Astrocyte (in vitro differentiated cells and primary cell): ENCODE data around the gene SHISAL1. TPM values are rescaled to one million over a fixed set of nuclear protein-coding genes. Genes with fewer than 3 reads are reported as not detected.

ENCODE experiments used
- DNase-seq: peaks from one replicate; pipeline ENCODE4 v3.0.0-alpha.2; 2010; ENCODE audit warnings: low read depth
- FAIRE-seq: peaks from 2 replicates; lab custom pipeline; 2011; peaks lifted over from hg19 to GRCh38; lab: Jason Lieb, UNC
- H2AFZ ChIP-seq: 2 replicates; pipeline ENCODE4 v1.6.0; 2012; ENCODE audit warnings: low read depth, low read length, inconsistent platforms
- H3K27ac ChIP-seq: 2 replicates; pipeline ENCODE4 v1.5.1; 2011; ENCODE audit warnings: low read depth, low read length, inconsistent platforms
- H3K27me3 ChIP-seq: 2 replicates; pipeline ENCODE4 v1.6.0; 2011; ENCODE audit warnings: low read length, inconsistent platforms; ENCODE audit not compliant: insufficient read depth
- H3K36me3 ChIP-seq: 2 replicates; pipeline ENCODE4 v1.5.1; 2011; ENCODE audit warnings: low read length, inconsistent platforms; ENCODE audit not compliant: insufficient read depth
- H3K4me1 ChIP-seq: 2 replicates; pipeline ENCODE4 v1.5.1; 2011; ENCODE audit warnings: low read length, inconsistent platforms; ENCODE audit not compliant: insufficient read depth
- H3K4me2 ChIP-seq: 2 replicates; pipeline ENCODE4 v1.6.0; 2012; ENCODE audit warnings: low read length, inconsistent platforms
- H3K4me3 ChIP-seq: 2 replicates; pipeline ENCODE4 v1.5.1; 2011; ENCODE audit warnings: low read depth, mild to moderate bottlenecking, low read length, inconsistent platforms; ENCODE audit not compliant: insufficient read depth
- H3K79me2 ChIP-seq: 2 replicates; pipeline ENCODE4 v1.6.0; 2012; ENCODE audit warnings: mild to moderate bottlenecking, low read length, inconsistent platforms; ENCODE audit not compliant: insufficient read depth
- H3K9ac ChIP-seq: 2 replicates; pipeline ENCODE4 v1.6.0; 2012; ENCODE audit warnings: mild to moderate bottlenecking, low read length, inconsistent platforms
- H3K9me3 ChIP-seq: 2 replicates; pipeline ENCODE4 v1.5.1; 2012; ENCODE audit warnings: low read depth, mild to moderate bottlenecking, low read length, inconsistent platforms; ENCODE audit not compliant: insufficient read depth
- H4K20me1 ChIP-seq: 2 replicates; pipeline ENCODE4 v1.6.0; 2012; ENCODE audit warnings: low read length, inconsistent platforms; ENCODE audit not compliant: insufficient read depth
- H3K27ac Mint-ChIP-seq: one replicate; pipeline ENCODE4 v1.8.0; 2021; ENCODE audit warnings: mild to moderate bottlenecking, mixed read lengths; ENCODE audit not compliant: unreplicated experiment
- H3K27me3 Mint-ChIP-seq: one replicate; pipeline ENCODE4 v1.8.0; 2021; ENCODE audit warnings: low read depth, mixed read lengths; ENCODE audit not compliant: unreplicated experiment
- H3K36me3 Mint-ChIP-seq: one replicate; pipeline ENCODE4 v1.8.0; 2021; ENCODE audit warnings: low read depth, mixed read lengths; ENCODE audit not compliant: unreplicated experiment
- H3K4me1 Mint-ChIP-seq: one replicate; pipeline ENCODE4 v1.8.0; 2021; ENCODE audit warnings: low read depth, mixed read lengths; ENCODE audit not compliant: unreplicated experiment
- H3K4me3 Mint-ChIP-seq: one replicate; pipeline ENCODE4 v1.8.0; 2021; ENCODE audit warnings: mild to moderate bottlenecking, moderate library complexity, mixed read lengths; ENCODE audit not compliant: unreplicated experiment
- H3K9me3 Mint-ChIP-seq: one replicate; pipeline ENCODE4 v1.8.0; 2021; ENCODE audit warnings: mild to moderate bottlenecking, mixed read lengths; ENCODE audit not compliant: unreplicated experiment
- EZH2 ChIP-seq: IDR thresholded peaks from 2 replicates; pipeline ENCODE4 v1.6.1; 2012; ENCODE audit warnings: mild to moderate bottlenecking, low read length, inconsistent platforms; ENCODE audit not compliant: insufficient read depth
- total RNA-seq: library from RNA; stranded (reverse); gene quantifications from 2 replicates; pipeline ENCODE4 v1.2.1, GENCODE V29; 2021
- TF ChIP-seq, protein P1 (sequence below): IDR thresholded peaks from 2 replicates; pipeline ENCODE4 v1.5.1; 2011; ENCODE audit warnings: low read depth, mild to moderate bottlenecking, inconsistent platforms, low read length, moderate library complexity; ENCODE audit not compliant: insufficient read depth

Gene SHISAL1
- total RNA-seq, 1 donor from 2014 or later = 0.36 TPM

DNA sequence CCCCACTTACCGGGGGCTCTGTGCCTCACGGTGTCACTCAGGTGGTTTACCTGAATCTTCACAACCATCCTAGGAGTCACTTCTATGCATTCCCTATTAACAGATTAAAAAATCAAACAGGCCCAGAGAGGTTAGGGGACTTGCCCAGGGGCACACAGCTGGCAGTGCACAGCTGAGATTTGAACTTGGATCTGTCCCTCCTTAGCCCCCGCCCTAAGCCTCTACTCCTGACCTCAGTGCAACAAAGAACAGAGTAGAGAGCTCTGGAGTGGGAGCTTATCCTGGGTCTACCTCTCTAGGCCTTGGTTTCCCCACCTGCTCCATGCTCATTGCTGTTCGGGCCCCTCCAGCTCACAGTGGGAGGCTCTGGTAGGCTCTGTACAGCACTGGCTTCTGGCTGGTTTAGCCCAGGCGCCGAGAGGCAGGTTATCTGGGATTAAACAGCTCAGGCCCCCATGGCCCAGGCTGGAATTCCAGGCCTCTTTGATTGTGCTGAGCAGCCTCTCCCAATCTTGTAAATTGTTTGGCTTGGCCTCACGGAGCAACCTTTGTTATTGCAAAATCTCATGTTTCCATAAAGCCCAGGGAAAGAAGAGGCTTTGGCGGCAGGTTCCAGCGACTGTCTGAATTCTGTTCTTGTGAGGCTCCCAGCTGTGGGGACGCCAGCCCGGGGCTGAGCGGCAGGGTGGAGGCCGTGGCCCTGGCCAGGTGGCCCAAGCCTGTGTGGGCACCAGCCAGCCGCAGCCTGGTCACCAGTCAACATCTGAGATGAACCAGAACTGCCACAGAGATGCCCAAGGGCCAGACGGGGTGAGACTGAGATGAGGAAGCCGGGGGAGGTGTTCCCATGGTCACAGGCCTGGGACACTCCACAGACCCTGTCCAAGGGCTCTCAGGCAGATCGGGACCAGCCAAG lies 28.9 kb upstream of the SHISAL1 start:
- no peak overlapping the region for H3K27ac Mint-ChIP-seq
- Histone ChIP-seq H3K36me3 (no peaks in the 10 kb centered on the region), H3K4me3 (no peak overlapping the region), H3K27ac (no peak overlapping the region), H3K9ac (no peak overlapping the region), H3K4me1 (peaks cover 21% of the 10 kb centered on the region), H3K9me3 (no peaks in the 10 kb centered on the region), H3K27me3 (peaks cover 19% of the 10 kb centered on the region), H3K4me2 (peak overlapping the region; percentile 39), H3K79me2 (no peaks in the 10 kb centered on the region), H4K20me1 (no peaks in the 10 kb centered on the region), H2AFZ (no peak overlapping the region)
- no peak overlapping the region for H3K4me3 Mint-ChIP-seq
- no peaks in the 10 kb centered on the region for H3K36me3 Mint-ChIP-seq
- H3K27me3 Mint-ChIP-seq = peaks cover 59% of the 10 kb centered on the region
- TF ChIP-seq, protein P1, sequence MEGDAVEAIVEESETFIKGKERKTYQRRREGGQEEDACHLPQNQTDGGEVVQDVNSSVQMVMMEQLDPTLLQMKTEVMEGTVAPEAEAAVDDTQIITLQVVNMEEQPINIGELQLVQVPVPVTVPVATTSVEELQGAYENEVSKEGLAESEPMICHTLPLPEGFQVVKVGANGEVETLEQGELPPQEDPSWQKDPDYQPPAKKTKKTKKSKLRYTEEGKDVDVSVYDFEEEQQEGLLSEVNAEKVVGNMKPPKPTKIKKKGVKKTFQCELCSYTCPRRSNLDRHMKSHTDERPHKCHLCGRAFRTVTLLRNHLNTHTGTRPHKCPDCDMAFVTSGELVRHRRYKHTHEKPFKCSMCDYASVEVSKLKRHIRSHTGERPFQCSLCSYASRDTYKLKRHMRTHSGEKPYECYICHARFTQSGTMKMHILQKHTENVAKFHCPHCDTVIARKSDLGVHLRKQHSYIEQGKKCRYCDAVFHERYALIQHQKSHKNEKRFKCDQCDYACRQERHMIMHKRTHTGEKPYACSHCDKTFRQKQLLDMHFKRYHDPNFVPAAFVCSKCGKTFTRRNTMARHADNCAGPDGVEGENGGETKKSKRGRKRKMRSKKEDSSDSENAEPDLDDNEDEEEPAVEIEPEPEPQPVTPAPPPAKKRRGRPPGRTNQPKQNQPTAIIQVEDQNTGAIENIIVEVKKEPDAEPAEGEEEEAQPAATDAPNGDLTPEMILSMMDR = no peak
- no peak for TF ChIP-seq EZH2
- DNase-seq = peak; percentile 53
- no peak for FAIRE-seq
- H3K9me3 Mint-ChIP-seq = no peaks in the 10 kb centered on the region
- peaks cover 6% of the 10 kb centered on the region for H3K4me1 Mint-ChIP-seq

DNA sequence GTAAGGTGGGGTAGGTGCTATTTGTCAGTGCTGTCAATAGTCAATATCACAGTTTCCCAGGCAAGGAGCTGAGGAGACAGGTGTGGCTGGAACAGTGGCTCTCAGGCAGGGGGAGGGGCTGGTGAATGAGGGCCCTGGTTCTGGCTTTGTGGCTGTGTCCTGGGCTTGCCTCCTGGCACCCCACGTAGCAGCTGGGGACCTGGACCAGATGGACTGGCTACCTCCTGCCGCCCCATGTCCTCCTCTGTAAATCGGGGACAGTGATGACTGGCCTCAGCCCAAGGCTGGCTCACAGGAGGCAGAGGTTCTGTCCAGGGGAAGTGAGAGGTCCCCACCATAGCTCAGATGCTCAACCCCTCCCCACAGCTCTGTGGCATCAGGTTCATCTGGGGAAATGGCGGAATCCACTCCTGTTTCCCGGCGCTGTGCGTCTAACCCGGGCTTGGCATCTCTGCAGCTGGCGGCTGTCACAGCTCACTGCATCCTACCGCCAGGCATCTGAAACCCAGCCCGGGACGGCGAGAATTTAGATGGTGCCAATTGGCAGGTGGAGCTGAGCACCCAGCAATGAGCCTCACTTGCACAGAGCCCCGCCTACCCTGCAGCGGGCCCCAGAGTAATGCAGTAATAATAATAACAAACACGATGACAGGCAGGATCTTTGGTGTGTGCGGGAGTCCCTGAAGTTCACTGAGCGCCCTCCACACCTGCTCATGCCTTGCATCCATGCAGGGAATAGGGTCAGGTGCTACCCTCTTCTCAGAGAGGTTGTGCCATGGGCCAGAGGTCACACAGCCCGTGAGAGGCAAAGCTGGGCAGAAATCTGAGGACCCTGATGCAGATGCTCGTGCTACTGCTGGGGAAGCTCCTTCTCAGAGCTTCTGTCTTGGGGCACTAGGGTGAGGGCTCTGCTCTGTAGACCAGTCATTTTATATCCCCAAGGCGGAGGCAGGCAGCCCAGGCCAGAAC lies 27.8 kb upstream of the SHISAL1 start:
- Mint-ChIP-seq H3K27me3 (peaks cover 53% of the 10 kb centered on the region), H3K4me3 (no peak overlapping the region), H3K36me3 (no peaks in the 10 kb centered on the region), H3K27ac (no peak overlapping the region), H3K4me1 (peaks cover 3% of the 10 kb centered on the region), H3K9me3 (no peaks in the 10 kb centered on the region)
- H3K27me3 ChIP-seq = peaks cover 19% of the 10 kb centered on the region
- no peak overlapping the region for H2AFZ ChIP-seq
- no peaks in the 10 kb centered on the region for H3K36me3 ChIP-seq
- H3K4me1 ChIP-seq = peaks cover 21% of the 10 kb centered on the region
- H3K9me3 ChIP-seq = no peaks in the 10 kb centered on the region
- no peak overlapping the region for H3K4me2 ChIP-seq
- no peak overlapping the region for H3K9ac ChIP-seq
- H4K20me1 ChIP-seq = no peaks in the 10 kb centered on the region
- DNase-seq (no peak), FAIRE-seq (no peak)
- no peak overlapping the region for H3K4me3 ChIP-seq
- TF ChIP-seq EZH2 = no peak
- TF ChIP-seq, protein P1 = no peak
- no peak overlapping the region for H3K27ac ChIP-seq
- H3K79me2 ChIP-seq = no peaks in the 10 kb centered on the region
